HEK293 (cell line): ENCODE results near the gene LCN10.

Experiments
- CTCF ChIA-PET: fragments of 350-600 bp; formaldehyde crosslinking; extraction: SDS; loops from one replicate; lab custom pipeline; 2021; ENCODE audit warnings: antibody characterized with exemption; lab: Yijun Ruan, JAX
- POLR2A ChIA-PET: fragments of 300-600 bp; formaldehyde crosslinking; extraction: SDS; loops from one replicate; lab custom pipeline; 2020; ENCODE audit warnings: antibody characterized with exemption, inconsistent platforms; lab: Yijun Ruan, JAX
- H3K27ac ChIP-seq: fragments of 200-500 bp; sonication (Bioruptor generic); 2 replicates; pipeline ENCODE4 v1.5.1; 2014; ENCODE audit warnings: low read depth, low read length, control low read depth, inconsistent platforms; ENCODE audit errors: extremely low read depth
- H3K36me3 ChIP-seq, 2 experiments: fragments of 200-500 bp in 1 of 2; sonication (Bioruptor generic) in 1 of 2; 1 replicate in 1 of 2; 2 replicates in 1 of 2; pipeline ENCODE4 v1.5.1; 2014 to 2017; ENCODE audit warnings: inconsistent platforms in 2 of 2, low read length in 2 of 2; ENCODE audit not compliant: control insufficient read depth in 2 of 2, insufficient read depth in 1 of 2
- H3K4me1 ChIP-seq: fragments of 200-500 bp; sonication (Bioruptor generic); 2 replicates; pipeline ENCODE4 v1.5.1; 2014; ENCODE audit warnings: mild to moderate bottlenecking, low read length, inconsistent platforms; ENCODE audit not compliant: control insufficient read depth, insufficient read depth
- H3K4me3 ChIP-seq: 2 replicates; pipeline ENCODE4 v1.5.1; 2011; ENCODE audit warnings: low read depth, mild to moderate bottlenecking, control low read depth, low read length, moderate library complexity
- H3K9me3 ChIP-seq: fragments of 200-500 bp; sonication (Bioruptor generic); 2 replicates; pipeline ENCODE4 v1.5.1; 2014; ENCODE audit warnings: low read depth, low read length, inconsistent platforms; ENCODE audit not compliant: control insufficient read depth, insufficient read depth
- BCL11A ChIP-seq: fragments of 450-650 bp; formaldehyde crosslinking; IDR thresholded peaks from 2 replicates; pipeline ENCODE4 v1.5.1; 2016; ENCODE audit warnings: low read depth, missing biosample characterization, missing genetic modification characterization
- EGR2 ChIP-seq: fragments of 450-650 bp; formaldehyde crosslinking; IDR thresholded peaks from 2 replicates; pipeline ENCODE4 v1.5.1; 2016; ENCODE audit warnings: low read depth, missing biosample characterization, missing genetic modification characterization
- GLIS2 ChIP-seq: fragments of 450-650 bp; formaldehyde crosslinking; IDR thresholded peaks from 2 replicates; pipeline ENCODE4 v1.5.1; 2016; ENCODE audit warnings: missing biosample characterization, missing genetic modification characterization
- OSR2 ChIP-seq: fragments of 450-650 bp; formaldehyde crosslinking; IDR thresholded peaks from 2 replicates; pipeline ENCODE4 v1.5.1; 2016; ENCODE audit warnings: missing biosample characterization, missing genetic modification characterization
- PBX3 ChIP-seq: sonication (generic); formaldehyde crosslinking; IDR thresholded peaks from 2 replicates; pipeline ENCODE4 v1.8.1; 2022; ENCODE audit warnings: mild to moderate bottlenecking, moderate library complexity, missing genetic modification reagents
- PRDM10 ChIP-seq: fragments of 450-650 bp; formaldehyde crosslinking; IDR thresholded peaks from 2 replicates; pipeline ENCODE4 v1.5.1; 2016; ENCODE audit warnings: missing biosample characterization, missing genetic modification characterization
- SCRT2 ChIP-seq: fragments of 450-650 bp; formaldehyde crosslinking; IDR thresholded peaks from 2 replicates; pipeline ENCODE4 v1.5.1; 2016; ENCODE audit warnings: missing biosample characterization, missing genetic modification characterization
- ZBTB26 ChIP-seq: fragments of 450-650 bp; formaldehyde crosslinking; optimal IDR thresholded peaks from 2 replicates; pipeline ENCODE3; 2016; ENCODE audit warnings: missing biosample characterization, mild to moderate bottlenecking, missing genetic modification characterization
- ZFHX2 ChIP-seq: fragments of 450-650 bp; formaldehyde crosslinking; conservative IDR thresholded peaks from 2 replicates; pipeline ENCODE4 v1.5.1; 2016; ENCODE audit warnings: missing biosample characterization, missing genetic modification characterization
- ZNF112 ChIP-seq: fragments of 450-650 bp; formaldehyde crosslinking; IDR thresholded peaks from 2 replicates; pipeline ENCODE4 v1.5.0; 2017; ENCODE audit warnings: missing biosample characterization, missing genetic modification characterization
- ZNF148 ChIP-seq: fragments of 450-650 bp; formaldehyde crosslinking; IDR thresholded peaks from 2 replicates; pipeline ENCODE4 v1.5.0; 2017; ENCODE audit warnings: missing biosample characterization, missing genetic modification characterization, borderline replicate concordance
- ZNF23 ChIP-seq: fragments of 450-650 bp; formaldehyde crosslinking; IDR thresholded peaks from 2 replicates; pipeline ENCODE4 v1.5.1; 2016; ENCODE audit warnings: missing biosample characterization, missing genetic modification characterization, borderline replicate concordance
- ZNF391 ChIP-seq: fragments of 450-650 bp; formaldehyde crosslinking; IDR thresholded peaks from 2 replicates; pipeline ENCODE4 v1.5.1; 2016; ENCODE audit warnings: low read depth, missing biosample characterization, missing genetic modification characterization, borderline replicate concordance
- ZNF530 ChIP-seq: fragments of 450-650 bp; formaldehyde crosslinking; IDR thresholded peaks from 2 replicates; pipeline ENCODE4 v1.5.1; 2016; ENCODE audit warnings: low read depth, missing biosample characterization, missing genetic modification characterization
- ZNF544 ChIP-seq: fragments of 450-650 bp; formaldehyde crosslinking; IDR thresholded peaks from 2 replicates; pipeline ENCODE4 v1.5.0; 2017; ENCODE audit warnings: missing biosample characterization, missing genetic modification characterization
- ZNF549 ChIP-seq: fragments of 450-650 bp; IDR thresholded peaks from 2 replicates; pipeline ENCODE4 v1.5.1; 2018; ENCODE audit warnings: missing biosample characterization, missing genetic modification characterization, mild to moderate bottlenecking, inconsistent platforms, moderate library complexity
- ZSCAN4 ChIP-seq: fragments of 450-650 bp; formaldehyde crosslinking; IDR thresholded peaks from 2 replicates; pipeline ENCODE4 v1.5.1; 2017; ENCODE audit warnings: missing biosample characterization, missing genetic modification characterization
- TF ChIP-seq, protein P1 (sequence below): fragments of 450-650 bp; formaldehyde crosslinking; IDR thresholded peaks from 2 replicates; pipeline ENCODE4 v1.5.1; 2016; ENCODE audit warnings: missing biosample characterization, missing genetic modification characterization

Gene LCN10

DNA sequence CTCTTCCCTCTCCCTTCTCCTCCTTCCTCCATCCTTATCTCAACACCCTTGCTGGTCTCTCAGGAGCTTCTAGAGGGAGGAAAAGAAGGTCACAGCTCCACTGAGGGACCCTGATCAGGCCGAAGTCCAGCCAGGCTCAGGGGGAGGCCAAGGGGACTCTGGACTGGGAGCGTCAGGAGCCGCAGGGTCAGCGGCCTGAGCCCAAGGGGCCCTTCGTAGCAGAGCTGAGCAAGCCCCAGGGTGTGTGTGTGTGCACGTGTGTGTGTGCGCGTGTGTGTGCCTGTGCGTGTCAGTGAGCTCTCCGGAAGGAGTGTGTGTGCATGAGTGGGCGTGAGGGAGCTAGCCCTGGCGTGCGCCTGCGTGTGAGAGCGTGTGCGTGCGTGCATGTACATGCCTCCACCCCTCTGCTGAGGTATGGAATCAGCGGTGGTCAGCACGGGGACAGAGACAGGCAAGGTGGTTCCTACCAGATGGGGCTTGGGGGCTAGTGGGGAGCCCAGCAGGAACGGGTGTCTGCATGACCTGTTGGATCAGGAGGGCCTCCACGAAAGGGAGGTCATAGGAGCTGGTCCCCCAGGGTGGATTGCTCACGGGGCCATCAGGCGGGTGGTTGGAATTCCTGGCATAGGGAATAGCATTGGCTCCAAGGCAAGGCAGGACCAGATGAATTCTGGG, 45.5 kb downstream of the LCN10 start:
- Histone ChIP-seq H3K4me1 (no peaks in the 10 kb centered on the region), H3K4me3 (no peak overlapping the region), H3K36me3 (no peaks in the 10 kb centered on the region), H3K27ac (no peak overlapping the region), H3K9me3 (no peaks in the 10 kb centered on the region)
- CTCF ChIA-PET, result interaction anchor here (0.6 to 3.0 kb wide), 3 partner anchors 14 to 164 kb away, joined by 3 to 18 read pairs (median 3); no protein-coding TSS in a partner anchor
- TF ChIP-seq GLIS2 (peak; percentile 34), PBX3 (CRISPR knock-in tag) (no peak), ZNF391 (tag by site-specific recombination) (no peak), ZNF23 (no peak), SCRT2 (tag by site-specific recombination) (peak; percentile 55), ZNF148 (tag by site-specific recombination) (no peak), BCL11A (tag by site-specific recombination) (no peak), ZSCAN4 (tag by site-specific recombination) (peak; percentile 87), ZNF530 (tag by site-specific recombination) (no peak), PRDM10 (tag by site-specific recombination) (no peak), OSR2 (tag by site-specific recombination) (no peak), ZNF112 (tag by site-specific recombination) (no peak), ZBTB26 (tag by site-specific recombination) (peak; percentile 6), EGR2 (tag by site-specific recombination) (no peak), ZNF549 (tag by site-specific recombination) (no peak), ZFHX2 (tag by site-specific recombination) (peak; percentile 55), ZNF544 (no peak)
- TF ChIP-seq, protein P1, sequence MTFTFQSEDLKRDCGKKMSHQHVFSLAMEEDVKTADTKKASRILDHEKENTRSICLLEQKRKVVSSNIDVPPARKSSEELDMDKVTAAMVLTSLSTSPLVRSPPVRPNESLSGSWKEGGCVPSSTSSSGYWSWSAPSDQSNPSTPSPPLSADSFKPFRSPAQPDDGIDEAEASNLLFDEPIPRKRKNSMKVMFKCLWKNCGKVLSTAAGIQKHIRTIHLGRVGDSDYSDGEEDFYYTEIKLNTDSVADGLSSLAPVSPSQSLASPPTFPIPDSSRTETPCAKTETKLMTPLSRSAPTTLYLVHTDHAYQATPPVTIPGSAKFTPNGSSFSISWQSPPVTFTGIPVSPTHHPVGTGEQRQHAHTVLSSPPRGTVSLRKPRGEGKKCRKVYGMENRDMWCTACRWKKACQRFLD (tag by site-specific recombination), result no peak
- POLR2A ChIA-PET, result interaction anchor here (1.0 kb wide), 1 partner anchor 31 kb away, joined by 4 read pairs; no protein-coding TSS in a partner anchor
